ENCODE results near the gene GIGYF2.
A peak's percentile ranks its signal among the peaks of the same experiment; 100 is the strongest.

Gene GIGYF2

DNA sequence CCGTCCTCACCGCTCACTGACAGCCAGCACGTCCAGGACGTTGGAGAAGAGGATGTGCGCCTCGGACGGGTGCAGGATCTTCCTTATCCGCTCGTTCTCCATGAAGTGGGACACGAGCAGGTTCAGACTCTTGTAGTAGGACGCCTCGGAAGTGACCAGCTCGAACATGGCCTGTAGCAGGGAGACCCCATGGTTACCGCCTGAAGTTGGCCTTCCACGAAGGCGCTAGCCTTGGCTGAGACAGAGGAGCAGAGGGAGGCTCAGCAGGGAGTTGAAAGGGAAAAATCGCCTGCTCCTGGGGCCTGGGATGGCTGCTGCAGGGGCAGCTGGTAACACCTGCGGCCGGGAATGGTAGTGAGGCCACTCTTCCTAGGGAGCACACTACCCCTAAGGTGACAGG lies 197.6 kb downstream of the GIGYF2 start:
- DNase-seq (ENCODE audit: low read depth): no peak
- no peak overlapping the region for H3K4me3 ChIP-seq (replicated peaks; ENCODE audit: low read depth, low read length)
- TF ChIP-seq, protein P1, sequence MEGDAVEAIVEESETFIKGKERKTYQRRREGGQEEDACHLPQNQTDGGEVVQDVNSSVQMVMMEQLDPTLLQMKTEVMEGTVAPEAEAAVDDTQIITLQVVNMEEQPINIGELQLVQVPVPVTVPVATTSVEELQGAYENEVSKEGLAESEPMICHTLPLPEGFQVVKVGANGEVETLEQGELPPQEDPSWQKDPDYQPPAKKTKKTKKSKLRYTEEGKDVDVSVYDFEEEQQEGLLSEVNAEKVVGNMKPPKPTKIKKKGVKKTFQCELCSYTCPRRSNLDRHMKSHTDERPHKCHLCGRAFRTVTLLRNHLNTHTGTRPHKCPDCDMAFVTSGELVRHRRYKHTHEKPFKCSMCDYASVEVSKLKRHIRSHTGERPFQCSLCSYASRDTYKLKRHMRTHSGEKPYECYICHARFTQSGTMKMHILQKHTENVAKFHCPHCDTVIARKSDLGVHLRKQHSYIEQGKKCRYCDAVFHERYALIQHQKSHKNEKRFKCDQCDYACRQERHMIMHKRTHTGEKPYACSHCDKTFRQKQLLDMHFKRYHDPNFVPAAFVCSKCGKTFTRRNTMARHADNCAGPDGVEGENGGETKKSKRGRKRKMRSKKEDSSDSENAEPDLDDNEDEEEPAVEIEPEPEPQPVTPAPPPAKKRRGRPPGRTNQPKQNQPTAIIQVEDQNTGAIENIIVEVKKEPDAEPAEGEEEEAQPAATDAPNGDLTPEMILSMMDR (IDR thresholded peaks at IDR 0.05; ENCODE audit: low read length, missing control alignments): no peak

DNA sequence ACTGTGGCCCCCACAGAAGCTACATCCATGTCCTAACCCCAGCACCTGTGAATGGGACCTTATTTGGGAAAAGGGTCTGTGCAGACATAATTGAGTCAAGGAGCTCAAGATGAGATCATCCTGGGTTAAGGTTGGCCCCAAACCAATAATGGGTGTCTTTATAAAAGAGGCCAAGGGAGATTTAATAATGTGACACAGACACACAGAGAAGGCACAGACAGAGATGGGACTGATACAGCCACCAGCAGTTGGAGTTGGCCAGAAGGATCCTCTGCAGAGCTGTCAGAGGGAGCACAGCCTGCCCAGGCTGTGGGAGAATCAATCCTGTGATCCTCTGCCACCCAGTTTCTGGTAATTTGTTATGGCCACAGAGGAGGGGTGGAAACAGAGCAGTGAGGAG lies 199.0 kb downstream of the GIGYF2 start:
- TF ChIP-seq, protein P1 (IDR thresholded peaks at IDR 0.05; ENCODE audit: low read length, missing control alignments): no peak
- H3K4me3 ChIP-seq (replicated peaks; ENCODE audit: low read depth, low read length): no peak overlapping the region
- no peak for DNase-seq (ENCODE audit: low read depth)

DNA sequence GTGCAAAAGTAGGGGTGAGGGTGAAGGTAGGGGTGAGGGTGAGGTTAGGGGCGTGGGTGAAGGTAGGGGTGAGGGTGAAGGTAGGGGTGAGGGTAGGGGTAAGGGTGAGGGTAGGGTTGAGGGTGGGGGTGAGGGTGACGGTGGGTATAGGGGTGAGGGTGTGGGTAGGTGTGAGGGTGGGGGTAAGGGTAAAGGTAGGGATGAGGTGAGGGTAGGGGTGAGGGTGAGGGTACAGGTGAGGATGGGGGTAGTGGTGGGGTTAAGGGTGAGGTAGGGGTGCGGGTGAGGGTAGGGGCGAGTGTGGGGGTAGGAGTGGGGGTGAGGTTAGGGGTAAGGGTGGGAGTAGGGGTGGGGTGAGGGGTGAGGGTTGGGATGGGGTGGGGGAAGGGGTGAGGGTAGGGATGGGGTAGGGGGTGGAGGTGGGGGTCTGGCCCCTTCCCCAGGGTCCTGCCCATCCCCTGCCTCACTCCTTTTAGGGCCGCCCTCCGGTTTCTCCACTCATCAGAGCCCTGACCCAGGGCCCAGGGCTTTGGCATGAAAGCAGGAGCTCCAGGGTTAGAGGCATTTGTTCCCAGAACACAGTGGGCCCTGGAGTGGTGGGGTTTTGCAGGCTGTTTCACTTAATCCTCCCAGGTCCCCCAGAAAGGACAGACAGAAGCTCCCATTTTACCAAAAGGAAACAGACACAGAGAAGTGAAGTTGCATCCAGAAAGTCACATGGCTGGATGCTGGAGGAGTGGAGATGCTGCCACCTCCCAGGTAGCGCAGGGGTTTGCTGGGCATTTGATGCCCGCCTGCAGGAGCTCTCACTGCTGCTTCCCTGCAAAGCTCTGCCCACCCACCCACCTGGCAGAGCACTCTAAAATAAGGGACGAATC lies 199.8 kb downstream of the GIGYF2 start:
- TF ChIP-seq, protein P1 (IDR thresholded peaks at IDR 0.05; ENCODE audit: low read length, missing control alignments): no peak
- no peak for DNase-seq (ENCODE audit: low read depth)
- no peak overlapping the region for H3K4me3 ChIP-seq (replicated peaks; ENCODE audit: low read depth, low read length)

DNA sequence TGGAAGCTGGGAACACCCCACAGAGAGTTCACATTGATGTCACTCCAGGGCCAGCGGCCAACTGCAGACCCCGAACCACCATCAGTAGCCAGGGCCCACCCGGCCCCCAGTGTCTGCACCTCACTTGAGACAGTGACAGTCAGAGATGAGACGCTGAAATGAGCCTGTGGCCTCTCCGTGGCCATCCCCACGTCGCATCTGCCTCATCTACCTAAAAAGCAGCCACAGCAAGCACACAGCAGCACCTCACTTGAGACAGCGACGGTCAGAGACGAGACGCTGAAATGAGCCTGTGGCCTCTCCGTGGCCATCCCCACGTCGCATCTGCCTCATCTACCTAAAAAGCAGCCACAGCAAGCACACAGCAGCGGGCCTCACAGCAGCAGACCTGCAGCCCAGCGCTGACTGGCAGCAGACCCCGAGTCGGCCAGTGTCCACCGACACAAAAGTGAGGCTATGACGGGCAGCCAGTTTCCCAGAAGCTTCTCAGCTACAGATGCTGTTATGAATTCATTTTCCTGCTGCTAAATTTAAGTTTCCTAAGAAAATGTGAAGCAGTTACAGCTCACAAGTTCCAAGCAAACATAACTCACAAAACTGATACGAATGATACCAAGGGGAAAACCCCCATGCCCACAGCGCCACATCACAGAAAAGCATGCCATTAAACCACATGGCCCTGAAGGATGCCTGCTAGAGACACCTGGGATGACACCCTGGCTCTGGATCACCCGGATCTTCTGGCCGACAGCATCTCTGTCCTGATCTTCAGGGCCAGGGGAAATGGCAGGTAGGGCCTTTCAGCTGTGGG lies 200.7 kb downstream of the GIGYF2 start:
- no peak for DNase-seq (ENCODE audit: low read depth)

DNA sequence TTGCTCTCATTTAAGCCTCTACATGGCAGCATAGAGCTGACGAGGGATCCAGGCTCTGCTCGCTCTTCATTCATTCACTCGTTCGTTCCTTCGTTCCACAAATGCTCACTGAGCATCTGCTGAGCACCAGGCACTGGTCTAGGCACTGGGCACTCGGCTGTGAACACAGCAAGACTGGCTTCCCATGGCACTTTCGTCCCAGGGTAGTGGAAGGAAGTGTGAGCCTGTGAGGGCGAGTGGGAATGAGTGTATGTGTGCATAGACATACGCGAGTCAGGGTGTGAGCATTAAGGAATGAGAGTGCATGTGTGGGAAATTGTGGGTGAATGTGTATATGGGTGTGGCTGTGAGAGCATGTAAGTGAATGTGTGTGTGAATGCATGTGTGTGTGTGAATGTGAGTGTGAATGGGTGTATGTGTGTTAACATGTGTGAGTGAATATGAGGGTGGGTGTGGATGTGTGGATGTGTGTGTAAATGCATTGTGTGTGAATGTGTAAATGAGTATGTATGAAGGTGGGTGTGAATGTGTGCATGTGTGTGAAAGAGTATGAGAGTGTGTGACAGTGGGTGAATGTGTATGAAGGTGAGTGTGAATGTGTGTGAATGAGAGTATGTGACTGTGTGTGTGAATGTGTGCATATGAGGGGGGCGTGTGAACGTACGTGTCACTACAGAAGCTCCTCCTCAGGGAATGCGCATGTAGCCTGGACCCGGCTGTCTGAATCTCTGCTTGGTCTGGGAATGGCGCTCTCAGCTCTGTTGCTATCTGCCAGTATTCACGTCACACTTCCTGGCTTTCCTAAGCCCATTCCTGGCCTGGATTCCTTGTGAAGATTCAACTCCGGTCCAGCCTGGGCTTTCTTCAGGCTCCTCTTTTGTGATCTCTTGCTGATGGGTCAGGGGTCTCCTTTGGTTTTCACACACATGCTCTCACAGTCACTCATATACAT lies 201.7 kb downstream of the GIGYF2 start:
- TF ChIP-seq, protein P1 (IDR thresholded peaks at IDR 0.05; ENCODE audit: low read length, missing control alignments): no peak
- H3K4me3 ChIP-seq (replicated peaks; ENCODE audit: low read depth, low read length): no peak overlapping the region
- peak; percentile 97 for DNase-seq (ENCODE audit: low read depth)

More for the DNA sequence above, 200.7 kb downstream of the GIGYF2 start:
- no peak overlapping the region for H3K4me3 ChIP-seq (replicated peaks; ENCODE audit: low read depth, low read length)
- TF ChIP-seq, protein P1 (IDR thresholded peaks at IDR 0.05; ENCODE audit: low read length, missing control alignments): no peak

All from fibroblast of pulmonary artery (primary cell).